ENCODE measurements around the gene DAPK2. TPM values are rescaled to one million over a fixed set of nuclear protein-coding genes. Genes with fewer than 3 reads are reported as not detected.

Gene DAPK2
- total RNA-seq, 1 donor from 2014 or later = 0.52 TPM

GRCh38 chr15:63995789-63996188 is 50.5 kb downstream of the DAPK2 start:
- Histone ChIP-seq H3K9me3 (ENCODE audit: insufficient read depth, low read depth, low read length) (no peaks in the 10 kb centered on the region), H3K27ac (ENCODE audit: low read depth, low read length) (no peak overlapping the region), H3K27me3 (ENCODE audit: insufficient read depth, low read length) (no peaks in the 10 kb centered on the region), H3K4me2 (ENCODE audit: low read length) (no peak overlapping the region), H3K4me1 (ENCODE audit: insufficient read depth, low read length) (peaks cover 9% of the 10 kb centered on the region), H3K4me3 (ENCODE audit: insufficient read depth, low read depth, low read length) (no peak overlapping the region), H3K9ac (ENCODE audit: low read length) (no peak overlapping the region), H3K79me2 (ENCODE audit: insufficient read depth, low read length) (no peaks in the 10 kb centered on the region), H4K20me1 (ENCODE audit: insufficient read depth, low read length) (no peaks in the 10 kb centered on the region), H2AFZ (ENCODE audit: low read depth, low read length) (no peak overlapping the region), H3K36me3 (ENCODE audit: insufficient read depth, low read length) (no peaks in the 10 kb centered on the region)
- Mint-ChIP-seq H3K4me1 (ENCODE audit: low read depth, unreplicated experiment) (peaks cover 32% of the 10 kb centered on the region), H3K9me3 (ENCODE audit: unreplicated experiment) (no peaks in the 10 kb centered on the region), H3K27ac (ENCODE audit: unreplicated experiment) (no peak overlapping the region), H3K4me3 (ENCODE audit: unreplicated experiment) (no peak overlapping the region), H3K36me3 (ENCODE audit: low read depth, unreplicated experiment) (peaks cover 2% of the 10 kb centered on the region), H3K27me3 (ENCODE audit: low read depth, unreplicated experiment) (peaks cover 24% of the 10 kb centered on the region)
- DNase-seq (ENCODE audit: low read depth) (no peak), FAIRE-seq (no peak)
- no peak for TF ChIP-seq CTCF (IDR thresholded peaks at IDR 0.05; ENCODE audit: insufficient read depth, low read depth, low read length)
- TF ChIP-seq EZH2 (IDR thresholded peaks at IDR 0.05; ENCODE audit: insufficient read depth, low read length) = no peak

GRCh38 chr15:63994073-63994600 is 52.1 kb downstream of the DAPK2 start:
- no peaks in the 10 kb centered on the region for H3K36me3 Mint-ChIP-seq (ENCODE audit: low read depth, unreplicated experiment)
- H3K27ac Mint-ChIP-seq (ENCODE audit: unreplicated experiment) = no peak overlapping the region
- no peaks in the 10 kb centered on the region for H3K36me3 ChIP-seq (ENCODE audit: insufficient read depth, low read length)
- no peaks in the 10 kb centered on the region for H4K20me1 ChIP-seq (ENCODE audit: insufficient read depth, low read length)
- TF ChIP-seq EZH2 (IDR thresholded peaks at IDR 0.05; ENCODE audit: insufficient read depth, low read length) = no peak
- TF ChIP-seq CTCF (IDR thresholded peaks at IDR 0.05; ENCODE audit: insufficient read depth, low read depth, low read length) = no peak
- no peak overlapping the region for H3K9ac ChIP-seq (ENCODE audit: low read length)
- FAIRE-seq (no peak), DNase-seq (ENCODE audit: low read depth) (no peak)
- H3K27me3 Mint-ChIP-seq (ENCODE audit: low read depth, unreplicated experiment) = peaks cover 30% of the 10 kb centered on the region
- no peak overlapping the region for H3K4me3 Mint-ChIP-seq (ENCODE audit: unreplicated experiment)
- H3K79me2 ChIP-seq (ENCODE audit: insufficient read depth, low read length) = no peaks in the 10 kb centered on the region
- no peaks in the 10 kb centered on the region for H3K9me3 ChIP-seq (ENCODE audit: insufficient read depth, low read depth, low read length)
- H3K9me3 Mint-ChIP-seq (ENCODE audit: unreplicated experiment) = no peaks in the 10 kb centered on the region
- H3K4me1 Mint-ChIP-seq (ENCODE audit: low read depth, unreplicated experiment) = peaks cover 20% of the 10 kb centered on the region
- peaks cover 9% of the 10 kb centered on the region for H3K4me1 ChIP-seq (ENCODE audit: insufficient read depth, low read length)
- H3K4me2 ChIP-seq (ENCODE audit: low read length) = no peak overlapping the region
- H3K27me3 ChIP-seq (ENCODE audit: insufficient read depth, low read length) = no peaks in the 10 kb centered on the region
- H3K27ac ChIP-seq (ENCODE audit: low read depth, low read length) = no peak overlapping the region
- no peak overlapping the region for H3K4me3 ChIP-seq (ENCODE audit: insufficient read depth, low read depth, low read length)
- no peak overlapping the region for H2AFZ ChIP-seq (ENCODE audit: low read depth, low read length)

GRCh38 chr15:63992300-63992699 is 54.0 kb downstream of the DAPK2 start:
- no peak overlapping the region for H3K27ac ChIP-seq (ENCODE audit: low read depth, low read length)
- H3K4me1 ChIP-seq (ENCODE audit: insufficient read depth, low read length) = no peaks in the 10 kb centered on the region
- Mint-ChIP-seq H3K36me3 (ENCODE audit: low read depth, unreplicated experiment) (no peaks in the 10 kb centered on the region), H3K4me1 (ENCODE audit: low read depth, unreplicated experiment) (peaks cover 4% of the 10 kb centered on the region), H3K27ac (ENCODE audit: unreplicated experiment) (no peak overlapping the region), H3K4me3 (ENCODE audit: unreplicated experiment) (no peak overlapping the region), H3K27me3 (ENCODE audit: low read depth, unreplicated experiment) (peaks cover 35% of the 10 kb centered on the region), H3K9me3 (ENCODE audit: unreplicated experiment) (no peaks in the 10 kb centered on the region)
- no peak overlapping the region for H2AFZ ChIP-seq (ENCODE audit: low read depth, low read length)
- no peaks in the 10 kb centered on the region for H3K27me3 ChIP-seq (ENCODE audit: insufficient read depth, low read length)
- H3K9me3 ChIP-seq (ENCODE audit: insufficient read depth, low read depth, low read length) = no peaks in the 10 kb centered on the region
- TF ChIP-seq CTCF (IDR thresholded peaks at IDR 0.05; ENCODE audit: insufficient read depth, low read depth, low read length) (no peak), EZH2 (IDR thresholded peaks at IDR 0.05; ENCODE audit: insufficient read depth, low read length) (no peak)
- no peak overlapping the region for H3K4me2 ChIP-seq (ENCODE audit: low read length)
- FAIRE-seq (no peak), DNase-seq (ENCODE audit: low read depth) (no peak)
- no peaks in the 10 kb centered on the region for H4K20me1 ChIP-seq (ENCODE audit: insufficient read depth, low read length)
- H3K79me2 ChIP-seq (ENCODE audit: insufficient read depth, low read length) = no peaks in the 10 kb centered on the region
- no peaks in the 10 kb centered on the region for H3K36me3 ChIP-seq (ENCODE audit: insufficient read depth, low read length)
- no peak overlapping the region for H3K9ac ChIP-seq (ENCODE audit: low read length)
- no peak overlapping the region for H3K4me3 ChIP-seq (ENCODE audit: insufficient read depth, low read depth, low read length)
